ENCODE data around the gene SOBP.

GRCh38 chr6:107600936-107601335 lies 111.0 kb downstream of the SOBP start:
- TF ChIP-seq, protein P1, sequence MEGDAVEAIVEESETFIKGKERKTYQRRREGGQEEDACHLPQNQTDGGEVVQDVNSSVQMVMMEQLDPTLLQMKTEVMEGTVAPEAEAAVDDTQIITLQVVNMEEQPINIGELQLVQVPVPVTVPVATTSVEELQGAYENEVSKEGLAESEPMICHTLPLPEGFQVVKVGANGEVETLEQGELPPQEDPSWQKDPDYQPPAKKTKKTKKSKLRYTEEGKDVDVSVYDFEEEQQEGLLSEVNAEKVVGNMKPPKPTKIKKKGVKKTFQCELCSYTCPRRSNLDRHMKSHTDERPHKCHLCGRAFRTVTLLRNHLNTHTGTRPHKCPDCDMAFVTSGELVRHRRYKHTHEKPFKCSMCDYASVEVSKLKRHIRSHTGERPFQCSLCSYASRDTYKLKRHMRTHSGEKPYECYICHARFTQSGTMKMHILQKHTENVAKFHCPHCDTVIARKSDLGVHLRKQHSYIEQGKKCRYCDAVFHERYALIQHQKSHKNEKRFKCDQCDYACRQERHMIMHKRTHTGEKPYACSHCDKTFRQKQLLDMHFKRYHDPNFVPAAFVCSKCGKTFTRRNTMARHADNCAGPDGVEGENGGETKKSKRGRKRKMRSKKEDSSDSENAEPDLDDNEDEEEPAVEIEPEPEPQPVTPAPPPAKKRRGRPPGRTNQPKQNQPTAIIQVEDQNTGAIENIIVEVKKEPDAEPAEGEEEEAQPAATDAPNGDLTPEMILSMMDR (IDR thresholded peaks at IDR 0.05), result no peak
- TF ChIP-seq EZH2 (IDR thresholded peaks at IDR 0.05; ENCODE audit: borderline replicate concordance, insufficient read depth, low read depth, low read length, poor library complexity, severe bottlenecking), result no peak
